HG03097 (cell line): ENCODE results near the gene COA7.
A peak's percentile ranks its signal among the peaks of the same experiment; 100 is the strongest.
"Not testable (repeated sequence)": the region's sequence is repeated elsewhere in the genome, so short reads cannot be mapped to it uniquely, and the experiment has no call there.

Source experiments
- ATAC-seq: cut with Tn5 transposase; IDR thresholded peaks from one replicate; pipeline ENCODE4 v1.9.1; 2021; ENCODE audit not compliant: unreplicated experiment, low FRiP score

The COA7 gene

DNA sequence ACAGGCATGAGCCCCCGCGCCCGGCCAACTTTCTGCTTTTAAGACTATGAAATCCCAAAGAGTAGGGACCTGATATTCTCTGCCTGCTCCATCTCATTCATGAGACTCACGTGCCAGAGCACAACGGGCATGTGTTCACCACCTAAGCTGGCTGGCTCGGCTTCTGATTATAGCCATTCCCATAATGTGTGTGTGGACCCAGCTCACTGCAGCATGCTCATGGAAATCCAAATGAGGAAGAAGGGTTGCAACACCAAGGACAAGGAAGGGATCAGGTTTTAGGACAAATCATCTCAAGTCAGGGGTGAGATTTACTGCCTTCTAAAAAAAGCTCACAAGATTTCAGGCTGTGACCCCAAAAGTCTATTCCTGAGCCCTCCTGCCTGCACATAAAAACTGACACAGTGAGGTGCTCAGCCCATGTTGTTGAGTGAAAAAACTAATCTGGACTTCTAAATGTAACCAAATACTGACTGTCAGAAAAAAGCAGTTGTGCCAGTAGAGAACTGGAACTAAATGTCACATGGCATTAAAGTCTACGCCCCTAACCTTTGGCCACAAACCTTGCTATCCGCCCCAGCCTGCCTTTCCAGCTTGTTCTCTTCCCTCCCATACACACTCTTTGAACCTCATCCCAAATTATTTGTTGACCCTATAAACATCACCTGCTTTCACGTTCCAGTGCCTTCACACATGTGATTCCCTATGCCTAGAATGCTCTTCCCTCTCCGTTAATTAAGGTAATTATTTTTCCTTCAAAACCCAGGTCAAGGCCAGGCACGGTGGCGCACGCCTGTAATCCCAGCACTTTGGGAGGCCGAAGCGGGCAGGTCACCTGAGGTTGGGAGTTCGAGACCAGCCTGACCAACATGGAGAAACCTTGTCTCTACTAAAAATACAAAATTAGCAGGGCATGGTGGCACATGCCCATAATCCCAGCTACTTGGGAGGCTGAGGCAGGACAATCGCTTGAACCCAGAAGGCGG is 9.1 kb upstream of the COA7 start:
- no peak for ATAC-seq

DNA sequence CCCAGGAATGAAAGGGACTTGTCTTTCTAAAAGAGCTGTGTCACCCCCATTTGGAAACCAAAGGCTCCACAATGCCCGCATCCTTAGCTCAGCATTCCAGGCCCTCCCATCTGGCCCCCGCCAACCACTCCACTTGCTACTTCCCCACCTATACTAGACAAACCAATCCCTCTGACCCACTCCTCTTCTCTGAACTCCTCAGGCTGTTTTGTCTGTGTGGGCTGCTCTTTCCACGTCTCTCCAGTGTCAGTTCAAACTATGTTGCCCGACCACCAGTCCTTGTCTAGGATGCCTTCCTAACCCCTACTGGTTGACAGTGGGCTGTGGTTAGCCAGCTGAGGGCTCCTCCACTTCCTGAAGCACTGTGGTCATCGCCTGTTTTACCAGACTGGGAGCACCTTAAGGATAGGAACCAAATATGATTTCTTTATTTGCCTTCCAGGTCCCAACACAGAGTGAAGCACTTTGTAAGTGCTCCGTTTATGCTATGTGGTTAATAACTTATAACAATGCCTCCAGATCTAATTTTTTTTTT is 8.1 kb upstream of the COA7 start:
- ATAC-seq, result no peak

DNA sequence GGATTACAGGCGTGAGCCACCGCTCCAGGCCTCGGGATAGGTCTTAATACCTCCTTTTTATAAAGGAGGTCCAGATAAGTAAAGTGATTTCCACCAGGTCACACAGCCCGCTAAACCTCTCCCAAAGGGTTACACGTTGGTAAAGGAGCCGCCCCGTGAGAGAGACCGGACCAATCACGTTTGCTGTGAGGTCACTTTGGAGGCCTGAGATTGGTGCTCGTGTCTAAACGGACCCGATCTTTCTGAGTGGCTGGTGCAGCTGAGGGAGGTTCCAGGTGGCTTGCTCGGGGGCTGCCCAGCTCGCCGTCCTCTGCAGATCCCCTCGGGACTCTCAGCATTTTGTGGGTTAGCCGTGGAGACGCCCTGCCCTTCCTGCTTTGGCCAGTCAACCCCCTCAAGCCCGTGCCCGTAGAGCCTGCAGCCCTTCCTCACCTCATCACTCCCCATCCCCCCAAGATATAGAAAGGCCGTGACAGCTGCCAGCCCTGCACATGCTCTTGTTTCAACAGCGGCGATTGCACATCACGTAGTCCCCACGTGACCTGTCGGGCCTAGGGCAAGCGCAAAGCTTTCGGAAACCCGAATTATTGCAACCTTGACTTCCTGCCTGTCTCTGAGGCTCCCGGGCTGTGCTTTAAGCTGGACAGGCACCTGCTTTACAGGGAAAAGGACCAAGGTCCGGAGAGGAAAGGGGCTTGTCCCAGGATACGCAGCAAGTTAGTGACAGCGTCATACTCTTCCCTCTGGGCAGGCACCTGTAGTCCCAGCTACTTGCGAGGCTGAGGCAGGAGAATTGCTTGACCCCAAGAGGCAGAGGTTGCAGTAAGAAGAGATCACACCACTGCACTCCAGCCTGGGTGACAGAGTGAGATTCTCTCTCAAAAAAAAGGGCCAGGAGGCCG is 5.0 kb upstream of the COA7 start:
- ATAC-seq, result peak; percentile 74

DNA sequence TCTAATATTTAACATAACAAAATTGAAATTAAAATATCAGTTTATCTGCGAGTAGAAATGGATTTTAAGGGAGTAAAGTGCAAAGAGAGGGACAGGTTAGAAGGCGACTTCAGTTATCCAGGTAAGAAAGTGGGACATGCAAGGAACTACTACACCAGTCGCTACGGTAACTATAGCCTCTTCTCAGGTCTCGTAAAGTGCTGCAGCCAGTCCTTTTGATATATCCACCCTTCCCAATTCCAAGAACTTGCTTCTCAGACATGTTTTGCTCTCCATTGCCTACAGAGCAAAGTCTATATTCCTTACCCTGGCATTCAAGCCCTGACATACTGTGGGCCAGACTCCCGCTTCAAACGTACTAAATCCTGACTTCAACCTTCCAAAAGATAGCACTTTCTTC is 2.5 kb downstream of the COA7 start:
- ATAC-seq, result no peak

DNA sequence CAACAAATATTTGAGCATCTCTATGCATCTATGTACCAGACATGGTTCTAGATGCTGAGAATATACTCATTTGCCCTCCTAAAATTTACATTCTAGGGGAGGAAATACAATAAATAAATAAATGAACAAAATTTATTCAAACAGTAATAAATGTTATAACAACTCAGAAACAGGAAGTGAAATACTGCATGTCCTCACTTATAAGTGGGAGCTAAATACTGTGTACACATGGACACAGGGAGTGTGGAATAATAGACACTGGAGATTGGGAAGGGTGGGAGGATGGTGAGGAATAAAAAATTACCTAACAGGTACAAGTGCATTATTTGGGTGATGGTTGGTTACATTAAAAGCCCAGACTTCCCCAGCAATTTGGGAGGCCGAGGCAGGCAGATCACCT is 4.3 kb downstream of the COA7 start:
- ATAC-seq, result no peak

DNA sequence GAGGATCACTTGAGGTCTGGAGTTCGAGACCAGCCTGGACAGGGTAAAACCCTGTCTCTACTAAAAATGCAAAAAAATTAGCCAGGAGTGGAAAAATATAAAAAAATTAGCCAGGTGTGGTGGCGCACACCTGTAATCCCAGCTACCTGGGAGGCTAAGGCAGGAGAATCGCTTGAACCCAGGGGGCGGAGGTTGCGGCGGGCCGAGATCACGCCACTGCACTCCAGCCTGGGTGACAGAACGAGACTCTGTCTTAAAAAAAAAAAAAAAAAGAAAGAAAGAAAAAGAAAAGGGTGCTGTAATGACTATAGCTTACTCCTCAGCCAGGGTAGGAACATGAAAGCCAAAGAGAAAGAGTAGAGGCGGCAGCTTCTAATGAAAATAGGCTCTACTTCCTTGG is 4.8 kb downstream of the COA7 start:
- ATAC-seq, result not testable (repeated sequence)

DNA sequence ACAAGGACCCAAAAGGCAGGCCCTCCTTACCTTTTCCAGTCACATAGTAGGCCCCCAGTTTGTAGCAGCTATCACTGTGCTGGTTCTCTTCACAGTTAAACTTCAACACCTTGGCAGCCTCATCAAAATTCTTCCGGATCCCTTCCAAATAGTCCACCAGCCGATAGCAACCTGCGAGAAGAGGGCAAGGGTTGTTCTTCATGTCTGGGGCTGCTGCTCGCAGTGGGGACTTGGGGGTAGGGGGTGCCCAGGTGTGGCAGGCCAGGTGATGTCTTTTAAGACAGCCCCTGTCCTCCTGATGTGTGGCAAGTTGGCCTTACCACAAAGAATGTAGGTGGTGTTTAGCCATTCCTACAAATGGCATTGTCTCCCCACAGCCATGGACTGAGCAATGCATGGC is 5.5 kb downstream of the COA7 start:
- no peak for ATAC-seq

DNA sequence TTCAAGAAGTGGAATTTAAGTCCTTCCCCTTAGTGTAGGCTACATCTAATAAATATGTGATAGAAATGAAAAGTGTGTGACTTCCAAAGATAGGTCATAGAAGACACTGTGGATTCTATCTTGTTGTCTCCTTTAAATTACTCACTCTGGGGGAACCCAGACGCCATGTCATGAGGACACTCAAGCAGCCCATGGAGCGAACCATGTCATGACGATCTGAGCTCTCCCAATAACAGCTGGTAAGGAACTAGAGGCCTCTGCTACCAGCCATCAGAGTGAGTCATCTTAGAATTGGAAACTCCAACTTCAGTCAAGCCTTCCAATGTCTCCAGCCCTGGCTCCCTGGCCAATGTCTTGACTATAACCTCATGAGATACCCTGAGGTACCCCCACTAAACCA is 6.3 kb downstream of the COA7 start:
- ATAC-seq, result no peak

DNA sequence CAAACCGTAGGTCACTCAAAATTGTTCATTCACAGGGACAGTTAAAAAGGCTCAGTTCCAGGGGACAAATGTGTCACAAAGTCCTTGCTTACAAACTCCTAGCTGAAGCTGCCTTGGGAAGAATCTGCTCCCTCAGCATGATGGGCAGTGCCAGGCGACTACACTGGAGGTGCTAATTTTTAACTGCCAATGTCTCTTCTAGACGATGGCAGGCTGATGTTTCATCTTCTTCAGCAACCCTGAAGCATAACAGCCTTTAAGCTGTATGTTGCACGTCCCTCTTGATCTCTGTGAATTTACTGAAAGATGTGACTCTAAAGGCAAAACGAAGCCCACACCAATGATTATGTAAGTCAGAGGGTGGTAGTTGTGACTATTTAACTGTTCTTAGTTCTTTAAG is 11.3 kb downstream of the COA7 start:
- ATAC-seq, result no peak

DNA sequence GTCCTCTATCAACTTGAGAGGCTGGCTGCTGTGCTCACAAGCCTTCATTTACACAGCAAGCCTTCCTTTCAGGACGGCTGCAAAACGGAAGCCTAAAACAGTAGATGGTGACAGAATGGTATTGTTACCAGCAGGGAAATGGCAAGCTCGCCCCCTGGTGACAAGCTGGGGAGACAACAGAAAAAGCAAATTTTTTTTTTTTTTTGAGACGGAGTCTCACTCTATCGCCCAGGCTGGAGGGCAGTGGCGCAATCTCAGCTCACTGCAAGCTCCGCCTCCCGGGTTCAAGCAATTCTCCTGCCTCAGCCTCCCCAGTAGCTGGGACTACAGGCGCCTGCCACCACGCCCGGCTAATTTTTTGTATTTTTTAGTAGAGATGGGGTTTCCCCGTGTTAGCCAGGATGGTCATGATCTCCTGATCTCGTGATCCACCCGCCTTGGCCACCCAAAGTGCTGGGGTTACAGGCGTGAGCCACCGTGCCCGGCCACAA is 11.8 kb downstream of the COA7 start:
- peak; percentile 70 for ATAC-seq

DNA sequence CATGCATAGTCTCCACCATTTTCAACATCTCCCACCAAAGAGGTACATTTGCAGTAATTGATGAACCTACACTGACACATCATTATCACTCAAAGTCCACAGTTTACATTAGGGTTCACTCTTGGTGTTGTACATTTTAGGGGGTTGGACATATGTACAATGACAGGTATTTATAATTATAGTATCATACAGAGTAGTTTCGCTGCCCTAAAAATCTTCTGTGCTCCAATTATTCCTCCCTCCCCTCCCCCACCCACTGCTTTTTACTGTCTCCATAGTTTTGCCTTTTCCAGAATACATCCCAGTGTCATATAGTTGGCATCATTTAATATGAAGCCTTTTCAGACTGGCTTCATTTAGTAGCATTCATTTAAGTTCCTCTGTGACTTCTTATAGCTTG is 13.6 kb downstream of the COA7 start:
- ATAC-seq, result no peak

DNA sequence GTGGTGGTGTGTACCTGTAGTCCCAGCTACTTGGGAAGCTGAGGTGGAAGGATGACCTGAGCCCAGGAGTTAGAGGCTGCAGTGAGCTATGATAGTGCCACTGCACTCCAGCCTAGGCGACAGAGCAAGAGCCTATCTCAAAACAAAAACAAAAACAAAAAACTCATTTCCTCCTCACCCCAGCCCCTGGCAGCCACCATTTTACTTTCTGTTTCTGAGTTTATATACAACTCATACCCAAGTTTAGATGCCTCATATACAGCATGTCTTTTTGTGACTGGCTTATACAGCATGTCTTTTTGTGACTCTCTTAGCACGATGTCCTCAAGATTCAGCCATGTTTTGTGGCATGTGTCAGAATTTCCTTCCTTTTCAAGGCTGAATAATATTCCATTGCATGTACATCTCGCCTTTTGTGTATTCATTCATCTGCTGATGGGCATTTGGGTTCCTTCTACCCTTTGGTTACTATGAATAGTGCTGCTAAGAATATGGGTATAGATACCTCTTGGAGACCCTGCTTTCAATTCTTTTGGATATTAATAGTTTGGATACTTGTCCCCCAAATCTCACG is 14.7 kb downstream of the COA7 start:
- ATAC-seq, result no peak

DNA sequence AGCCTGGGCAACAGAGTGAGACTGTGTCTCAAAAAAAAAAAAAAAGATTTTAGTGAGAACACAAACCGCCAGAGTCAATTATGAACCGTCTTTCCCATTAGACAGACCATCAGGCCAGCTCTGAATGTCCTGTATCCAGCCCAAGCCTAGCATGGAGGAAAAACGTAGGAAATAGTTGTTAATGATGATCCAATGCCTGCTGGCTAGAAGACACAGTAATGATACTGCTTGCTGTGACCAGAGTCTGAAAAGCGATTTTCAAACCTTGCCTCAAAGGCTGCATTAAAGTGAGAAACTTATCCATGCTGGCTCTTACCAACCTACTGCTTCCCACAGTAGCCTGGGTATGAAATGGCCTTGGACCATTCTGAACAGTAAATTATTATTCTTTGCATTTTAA is 17.0 kb downstream of the COA7 start:
- no peak for ATAC-seq

DNA sequence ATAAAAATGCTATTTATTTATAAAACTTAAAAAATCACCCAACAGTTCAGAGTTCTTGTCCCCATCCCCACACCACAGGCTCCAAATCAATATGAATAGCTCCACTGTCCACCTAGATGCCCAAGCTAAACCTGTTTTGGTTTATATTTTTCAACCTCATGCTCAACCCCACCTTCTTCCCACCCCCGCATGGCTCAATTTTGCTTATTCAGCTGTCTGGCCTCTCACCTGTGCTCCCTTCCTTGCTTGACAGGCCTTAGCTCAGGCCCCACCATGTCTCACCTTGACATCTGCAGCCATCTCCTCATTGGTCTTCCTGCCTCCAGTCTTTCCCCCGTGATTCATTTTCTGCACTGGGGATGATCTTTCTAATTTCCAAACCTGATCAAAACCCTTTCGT is 17.8 kb downstream of the COA7 start:
- ATAC-seq, result no peak

DNA sequence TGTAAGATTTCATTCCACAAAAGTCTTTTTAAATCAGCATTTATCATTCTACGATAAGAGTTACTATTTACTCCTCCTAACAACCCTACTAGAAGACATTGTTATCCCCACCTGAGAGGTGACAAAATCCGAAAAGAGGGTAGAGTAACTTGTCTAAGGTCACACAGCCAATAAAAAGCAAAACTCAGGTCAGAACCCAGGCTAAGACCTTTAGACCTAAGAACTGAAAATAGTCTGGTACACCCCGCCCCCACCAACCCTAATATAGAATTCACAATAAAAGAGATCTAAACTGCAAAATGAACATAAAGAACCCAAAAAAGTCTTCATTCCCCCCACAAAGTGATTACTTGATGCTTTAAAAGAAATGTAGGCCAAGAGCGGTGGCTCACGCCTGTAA is 18.6 kb downstream of the COA7 start:
- no peak for ATAC-seq

DNA sequence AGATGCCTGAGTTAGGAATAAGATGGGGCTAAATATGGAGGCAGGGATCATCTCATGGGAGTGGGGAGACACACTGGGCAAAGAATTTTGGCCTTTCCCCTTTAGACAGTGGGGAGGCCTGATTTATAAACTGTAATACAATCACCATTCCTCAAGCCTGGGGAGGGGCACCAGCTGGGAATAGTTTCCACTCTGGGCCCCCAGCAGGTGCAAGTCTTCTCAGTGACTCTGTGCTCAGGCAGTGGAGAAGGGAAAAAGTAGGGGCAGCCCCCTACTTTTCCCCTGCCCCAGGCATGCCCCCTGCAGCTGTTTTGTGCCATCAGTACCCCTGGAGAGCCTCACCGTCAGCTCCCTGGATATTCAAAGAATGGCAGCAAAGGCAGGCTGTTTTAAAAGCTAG is 19.1 kb downstream of the COA7 start:
- no peak for ATAC-seq

DNA sequence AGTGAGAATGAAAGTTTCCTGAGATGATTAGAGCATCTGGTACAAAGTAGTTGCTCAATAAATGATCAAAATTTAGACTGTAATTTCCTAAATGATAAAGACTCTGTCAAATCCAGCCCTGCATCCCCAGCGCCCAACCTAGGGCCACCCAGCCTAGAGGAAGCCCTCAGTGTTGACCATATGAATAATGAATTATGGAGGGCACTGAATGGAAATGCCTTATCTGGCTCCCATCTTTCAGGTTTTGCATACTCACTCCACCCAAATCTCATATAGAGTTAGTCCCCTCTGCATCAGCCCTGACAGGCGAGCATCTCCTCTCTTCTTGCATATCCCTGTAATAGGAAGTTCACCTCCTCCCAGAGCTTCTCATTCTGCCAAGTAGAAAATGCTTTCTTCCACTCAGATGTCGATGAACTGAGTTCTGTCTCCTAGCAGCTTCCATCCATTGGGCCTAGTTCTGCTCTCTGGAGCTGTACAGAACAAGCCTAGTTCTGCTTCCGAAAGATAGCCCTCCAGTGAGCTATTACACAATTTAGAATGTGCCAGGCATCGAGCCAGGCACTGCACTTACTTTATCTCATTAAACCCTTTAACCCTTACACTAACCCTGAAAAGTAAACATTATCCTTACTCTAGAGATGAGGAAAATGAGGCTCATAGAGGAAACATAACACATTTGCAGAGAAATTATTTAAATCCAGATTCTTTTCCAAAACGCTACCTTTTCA is 20.9 kb downstream of the COA7 start:
- no peak for ATAC-seq

DNA sequence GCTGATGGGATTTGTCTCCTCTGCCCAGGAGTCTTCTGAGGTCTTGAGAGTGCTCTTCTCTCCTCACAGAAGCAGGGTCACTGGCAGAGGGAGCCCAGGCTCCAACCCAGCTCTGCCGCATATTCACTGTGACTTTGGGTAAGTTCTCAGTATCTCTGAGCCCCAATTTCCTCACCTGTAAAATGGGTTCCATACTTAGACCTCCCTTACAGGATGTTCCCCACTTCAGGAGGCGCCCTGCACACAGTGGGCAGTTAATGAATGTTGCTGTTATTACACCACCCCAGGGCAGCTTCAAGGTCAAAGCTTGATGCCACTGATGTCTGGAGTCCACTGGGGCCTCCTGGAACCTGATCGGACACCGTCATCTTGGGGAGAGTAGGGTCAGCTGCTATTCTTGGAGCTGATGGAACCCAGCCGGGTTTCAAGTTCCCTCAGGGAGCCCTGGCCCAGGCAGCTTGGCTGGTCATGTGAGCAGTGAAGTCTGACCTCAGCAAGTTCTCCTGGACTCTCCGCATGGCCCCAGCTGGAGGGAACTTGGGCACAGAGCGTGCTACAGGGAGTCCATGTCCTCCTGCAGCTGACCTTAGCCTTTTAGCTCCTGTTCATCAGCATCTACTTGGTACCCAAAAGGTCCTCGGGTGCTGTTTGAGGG is 21.8 kb downstream of the COA7 start:
- ATAC-seq, result no peak

DNA sequence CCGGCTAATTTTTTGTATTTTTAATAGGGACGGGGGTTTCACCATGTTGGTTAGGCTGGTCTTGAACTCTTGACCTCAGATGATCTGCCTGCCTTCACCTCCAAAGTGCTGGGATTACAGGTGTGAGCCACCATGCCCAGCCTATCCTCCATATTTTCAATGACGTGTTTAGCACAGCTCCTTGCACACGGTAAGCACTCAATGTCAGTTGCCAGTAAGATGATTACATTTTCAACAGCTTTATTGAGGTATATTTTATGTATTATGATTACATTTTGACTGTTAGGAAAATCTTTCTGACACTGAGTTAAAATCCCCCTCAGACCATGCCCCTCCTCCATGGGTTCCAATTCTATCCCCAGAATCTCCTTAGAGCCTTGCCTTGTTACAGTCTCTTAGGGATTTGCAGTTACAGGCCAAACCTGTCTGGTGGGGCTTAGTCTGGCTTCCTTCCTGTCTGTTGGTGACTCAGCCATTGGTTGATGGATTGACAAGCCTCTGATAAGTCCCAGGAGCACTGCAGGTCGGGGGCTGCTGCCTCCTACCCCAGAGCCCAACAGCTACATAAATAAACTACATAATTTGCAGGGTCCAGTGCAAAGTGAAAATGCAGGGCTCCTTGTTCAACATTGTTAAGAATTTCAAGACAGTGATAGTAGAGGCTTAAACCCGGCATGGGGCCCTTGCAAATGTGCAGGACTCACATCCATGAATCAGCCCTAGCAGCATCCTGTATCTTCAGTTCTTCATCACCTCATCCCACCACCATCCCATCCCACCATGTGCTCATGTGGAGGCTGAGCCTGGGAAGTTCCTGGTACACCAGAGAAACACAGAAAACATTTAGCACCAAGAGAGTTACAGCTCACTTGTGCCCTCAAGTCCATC is 23.4 kb downstream of the COA7 start:
- ATAC-seq, result no peak
